Small intestine (tissue), 7 donors: ENCODE results near the gene TRIM24. TPM values are rescaled to one million over a fixed set of nuclear protein-coding genes. Genes with fewer than 3 reads are reported as not detected.

Experiments used
- DNase-seq, 2 donors: peaks; one replicate each; pipeline versions ENCODE4 v3.0.0 to v3.0.0-alpha.2; 2013
- FAIRE-seq: peaks from 2 replicates; lab custom pipeline; 2012; peaks lifted over from hg19 to GRCh38; lab: Jason Lieb, UNC
- H3K27ac ChIP-seq, 3 donors: one replicate each; pipeline ENCODE4 v1.5.1; 2013; ENCODE audit warnings: low read length in 2 of 3, mild to moderate bottlenecking in 2 of 3, control low read depth in 1 of 3, inconsistent platforms in 1 of 3, low read depth in 1 of 3, moderate library complexity in 1 of 3
- H3K27me3 ChIP-seq, 3 donors: one replicate each; pipeline ENCODE4 v1.6.1; 2013; ENCODE audit warnings: low read length in 3 of 3, inconsistent platforms in 1 of 3; ENCODE audit not compliant: control insufficient read depth in 3 of 3, insufficient read depth in 3 of 3
- H3K36me3 ChIP-seq, 3 donors: one replicate each; pipeline ENCODE4 v1.6.1; 2013; ENCODE audit warnings: low read length in 3 of 3, inconsistent platforms in 1 of 3, low read depth in 1 of 3, mild to moderate bottlenecking in 1 of 3, moderate library complexity in 1 of 3; ENCODE audit not compliant: control insufficient read depth in 3 of 3, insufficient read depth in 2 of 3
- H3K4me1 ChIP-seq, 3 donors: one replicate each; pipeline ENCODE4 v1.6.1; 2013; ENCODE audit warnings: low read length in 2 of 3, inconsistent platforms in 1 of 3, low read depth in 1 of 3, mild to moderate bottlenecking in 1 of 3, moderate library complexity in 1 of 3; ENCODE audit not compliant: control insufficient read depth in 3 of 3, insufficient read depth in 2 of 3
- H3K4me3 ChIP-seq, 3 donors: one replicate each; pipeline ENCODE4 v1.5.1; 2013; ENCODE audit warnings: low read length in 3 of 3, control low read depth in 1 of 3, inconsistent platforms in 1 of 3, low read depth in 1 of 3, mild to moderate bottlenecking in 1 of 3, moderate library complexity in 1 of 3
- H3K9me3 ChIP-seq, 2 donors: one replicate each; pipeline ENCODE4 v1.6.1; 2013; ENCODE audit warnings: low read depth in 1 of 2, low read length in 1 of 2; ENCODE audit not compliant: control insufficient read depth in 2 of 2, insufficient read depth in 1 of 2
- WGBS, 3 donors: extraction: QIAGEN DNeasy Blood & Tissue Kit; methylation state at CpG; one replicate each; pipeline ENCODE4 v1.1.7; 2013; 5-methylcytosine and 5-hydroxymethylcytosine counted together
- polyA plus RNA-seq, 4 donors: library from polyadenylated mRNA; stranded (reverse) in 3 of 4; unstranded in 1 of 4; fragments of 200-250 nt in 3 of 4; fragments of 120-200 nt in 1 of 4; gene quantifications; one replicate each; pipeline versions ENCODE4 v1.2.1 to v1.2.3, GENCODE V29; 2013
- donor health status: healthy with polysubstance abuse.
- donor health status: control.
- donor health status: control.
- donor health status: Bipolar disorder and iron deficiency.
- donor health status: healthy.

Gene TRIM24
- polyA plus RNA-seq, 4 donors, result 5.8 to 37.3 (median 9.8) TPM

DNA sequence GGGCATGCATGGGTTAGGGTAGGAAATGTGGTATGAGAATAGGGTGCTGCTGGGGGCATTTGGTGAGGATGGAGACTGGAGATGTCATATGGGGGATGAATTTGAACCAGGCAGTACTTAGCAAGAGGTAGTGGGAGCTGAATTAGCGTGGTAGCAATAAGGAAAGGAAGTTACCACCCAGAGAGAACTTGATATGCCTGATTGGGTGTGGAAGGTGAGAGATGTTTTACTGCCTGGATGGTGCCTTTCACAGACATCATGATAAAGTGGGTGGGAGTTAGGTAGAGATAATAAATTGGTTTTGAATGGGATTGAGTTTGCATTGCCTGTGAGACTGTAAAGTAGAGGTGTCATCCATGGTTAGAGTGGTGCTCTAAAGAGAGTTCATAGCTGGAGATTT is 46.7 kb downstream of the TRIM24 start:
- 0% methylated on average over 1 of the region's 1 CpG for WGBS, 3 donors
- H3K36me3 ChIP-seq, result peaks cover 0 to 38% (median 3%) of the 10 kb centered on the region in 3 donors
- H3K9me3 ChIP-seq, result peaks cover 0 to 9% of the 10 kb centered on the region in 2 donors
- peak overlapping the region in 1 of 3 donors; percentile 20 for H3K27ac ChIP-seq
- FAIRE-seq (no peak), DNase-seq (no peak)
- H3K4me3 ChIP-seq, result no peak overlapping the region
- no peaks in the 10 kb centered on the region for H3K27me3 ChIP-seq
- no peaks in the 10 kb centered on the region for H3K4me1 ChIP-seq

DNA sequence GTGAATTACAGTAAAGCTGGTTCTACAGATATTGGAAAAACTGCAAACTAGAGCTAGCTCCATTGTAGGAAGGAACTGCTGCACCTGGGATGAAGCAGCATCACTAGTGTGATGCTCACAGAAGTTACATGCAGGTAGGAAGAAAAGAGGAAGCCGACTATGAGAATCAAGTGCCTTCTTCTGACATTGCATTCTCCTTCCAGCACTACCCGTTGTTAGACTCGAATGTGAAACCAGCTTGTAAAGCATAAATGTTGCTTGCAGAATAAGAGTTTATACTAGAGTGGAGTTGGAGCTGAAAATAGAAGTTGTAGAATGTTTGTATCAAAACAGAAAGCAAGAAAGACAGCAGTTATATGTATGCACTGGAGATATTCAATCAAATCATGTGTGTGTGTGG is 49.9 kb downstream of the TRIM24 start:
- no peak overlapping the region for H3K4me3 ChIP-seq
- no peaks in the 10 kb centered on the region for H3K27me3 ChIP-seq
- WGBS, 3 donors, result 58 to 73% (median 61%) methylated on average over 3 of the region's 3 CpGs
- no peaks in the 10 kb centered on the region for H3K4me1 ChIP-seq
- no peak for DNase-seq
- no peak for FAIRE-seq
- H3K27ac ChIP-seq, result no peak overlapping the region
- peaks cover 0 to 27% of the 10 kb centered on the region in 2 donors for H3K9me3 ChIP-seq
- peaks cover 0 to 43% (median 3%) of the 10 kb centered on the region in 3 donors for H3K36me3 ChIP-seq

DNA sequence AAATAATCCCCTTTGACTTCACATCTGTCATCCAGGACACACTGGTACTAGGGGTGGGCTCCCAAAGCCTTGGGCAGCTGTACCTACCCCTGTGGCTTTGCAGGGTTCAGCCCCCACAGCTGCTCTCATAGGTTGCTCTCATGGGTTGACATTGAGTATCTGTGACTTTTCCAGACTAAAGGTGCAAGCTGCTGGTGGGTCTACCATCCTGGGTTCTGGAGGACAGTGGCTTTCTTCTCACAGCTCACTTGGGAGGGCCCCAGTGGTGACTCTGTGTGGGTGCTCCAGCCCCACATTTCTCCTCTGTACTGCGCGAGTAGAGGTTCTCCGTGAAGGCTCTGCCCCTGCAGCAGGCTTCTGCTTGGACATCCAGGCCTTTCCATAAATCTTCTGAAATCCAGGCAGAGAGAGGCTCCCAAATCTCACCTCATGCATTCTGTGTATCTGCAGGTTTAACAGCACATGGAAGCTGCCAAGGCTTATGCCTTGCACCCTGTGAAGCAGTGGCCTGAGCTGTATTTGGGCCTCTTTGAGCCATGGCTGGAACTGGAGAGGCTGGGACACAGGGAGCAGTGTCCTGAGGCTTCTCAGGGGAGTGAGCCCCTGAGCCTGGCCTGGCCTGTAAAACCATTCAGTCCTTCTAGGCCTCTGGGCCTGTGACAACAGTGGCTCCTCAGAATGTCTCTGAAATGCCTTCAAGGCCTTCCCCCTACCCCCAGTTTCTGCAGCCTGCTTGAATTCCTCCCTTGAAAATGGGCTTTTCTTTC is 52.2 kb downstream of the TRIM24 start:
- DNase-seq (no peak), FAIRE-seq (no peak)
- H3K36me3 ChIP-seq, result peaks cover 0 to 52% (median 4%) of the 10 kb centered on the region in 3 donors
- H3K27ac ChIP-seq, result no peak overlapping the region
- WGBS, 3 donors, result 94 to 96% (median 96%) methylated on average over 3 of the region's 3 CpGs
- no peaks in the 10 kb centered on the region for H3K4me1 ChIP-seq
- no peaks in the 10 kb centered on the region for H3K27me3 ChIP-seq
- no peak overlapping the region for H3K4me3 ChIP-seq
- peaks cover 0 to 37% of the 10 kb centered on the region in 2 donors for H3K9me3 ChIP-seq

DNA sequence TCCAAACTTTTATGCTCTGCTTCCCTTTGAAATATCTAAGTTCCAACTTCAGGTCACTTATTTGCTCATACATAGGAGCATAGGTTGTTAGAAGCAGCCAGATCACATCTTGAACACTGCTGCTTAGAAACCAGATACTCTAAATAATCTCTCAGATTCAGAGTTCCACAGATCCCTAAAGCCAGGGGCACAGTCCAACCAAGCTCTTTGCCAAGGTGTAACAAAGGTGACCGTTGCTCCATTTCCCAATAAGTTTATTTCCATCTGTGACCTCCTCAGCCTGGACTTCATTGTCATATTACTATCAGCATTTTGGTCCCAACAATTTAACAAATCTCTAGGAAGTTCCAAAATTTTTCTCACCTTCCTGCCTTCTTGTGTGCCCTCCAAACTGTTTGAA is 52.8 kb downstream of the TRIM24 start:
- WGBS, 3 donors, result 44 to 81% (median 67%) methylated on average over 1 of the region's 1 CpG
- Histone ChIP-seq H3K27ac (no peak overlapping the region), H3K9me3 (peaks cover 0 to 37% of the 10 kb centered on the region in 2 donors), H3K27me3 (no peaks in the 10 kb centered on the region), H3K4me3 (no peak overlapping the region), H3K4me1 (no peaks in the 10 kb centered on the region), H3K36me3 (peaks cover 0 to 50% (median 5%) of the 10 kb centered on the region in 3 donors)
- DNase-seq (peak; percentile 23 to 59), FAIRE-seq (no peak)

DNA sequence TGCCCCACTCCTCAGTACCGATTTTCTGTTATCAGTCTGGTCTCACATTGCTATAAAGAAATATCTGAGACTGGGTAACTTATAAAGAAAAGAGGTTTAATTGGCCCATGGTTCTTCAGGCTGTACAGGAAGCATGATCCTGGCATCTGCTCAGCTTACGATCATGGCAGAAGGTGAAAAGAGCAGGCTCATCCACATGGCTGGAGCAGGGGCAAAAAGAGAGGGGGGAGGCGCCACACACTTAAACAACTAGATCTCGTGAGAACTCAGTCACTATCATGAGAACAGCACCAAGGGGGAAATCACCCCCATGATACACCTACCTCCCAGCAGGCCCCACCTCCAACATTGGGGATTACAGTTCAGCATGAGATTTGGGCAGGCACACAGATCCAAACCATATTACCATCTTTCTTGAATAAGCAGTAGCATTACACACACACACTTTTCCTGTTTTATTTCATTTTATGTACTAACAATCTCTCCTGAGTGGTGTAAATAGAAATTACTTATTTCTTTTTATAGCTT is 53.3 kb downstream of the TRIM24 start:
- Histone ChIP-seq H3K36me3 (peaks cover 0 to 49% (median 5%) of the 10 kb centered on the region in 3 donors), H3K9me3 (peaks cover 0 to 37% of the 10 kb centered on the region in 2 donors), H3K4me3 (no peak overlapping the region), H3K27ac (no peak overlapping the region), H3K4me1 (no peaks in the 10 kb centered on the region), H3K27me3 (no peaks in the 10 kb centered on the region)
- DNase-seq (no peak), FAIRE-seq (no peak)
- 93 to 98% (median 94%) methylated on average over 4 of the region's 4 CpGs for WGBS, 3 donors

DNA sequence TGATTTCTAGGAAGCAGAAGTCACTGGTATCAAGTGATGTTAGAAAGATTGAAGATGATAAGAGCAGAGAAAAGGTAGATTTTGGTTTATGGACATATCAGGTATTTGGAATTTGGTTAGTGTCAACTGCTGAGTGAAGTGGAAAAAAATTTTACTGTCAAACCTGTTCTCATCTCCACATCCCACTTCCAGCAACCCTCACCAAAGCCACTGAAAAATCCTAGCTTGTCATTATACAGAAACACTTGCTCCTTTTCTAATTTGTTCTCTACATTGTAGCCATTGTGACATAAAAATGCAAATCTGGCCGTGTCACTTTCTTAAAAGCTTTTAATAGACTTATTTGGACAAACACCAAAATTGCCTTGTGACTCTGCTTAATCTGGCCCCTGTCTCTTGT is 54.0 kb downstream of the TRIM24 start:
- H3K27ac ChIP-seq, result no peak overlapping the region
- DNase-seq, result no peak

DNA sequence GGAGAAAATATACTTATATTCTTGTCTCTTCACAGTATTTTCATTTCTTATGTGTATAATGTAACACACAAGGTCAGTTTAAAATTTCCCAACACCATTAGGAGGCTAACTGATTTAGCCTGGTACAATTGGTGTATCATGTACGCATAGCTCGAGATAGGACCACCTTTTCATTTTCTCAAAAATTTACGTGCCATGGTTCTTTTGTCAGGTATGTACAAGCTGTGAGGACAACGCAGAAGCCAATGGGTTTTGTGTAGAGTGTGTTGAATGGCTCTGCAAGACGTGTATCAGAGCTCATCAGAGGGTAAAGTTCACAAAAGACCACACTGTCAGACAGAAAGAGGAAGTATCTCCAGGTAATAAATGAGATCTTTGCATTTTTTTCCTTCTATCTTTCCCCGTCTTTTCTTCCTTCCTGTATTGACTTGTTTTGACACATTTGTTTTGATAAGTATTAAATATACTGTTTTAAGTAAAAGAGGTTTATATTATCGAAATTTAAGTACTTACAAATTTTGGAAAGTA is 55.0 kb downstream of the TRIM24 start:
- peaks cover 0 to 40% of the 10 kb centered on the region in 2 donors for H3K9me3 ChIP-seq
- no peak overlapping the region for H3K27ac ChIP-seq
- peaks cover 2 to 44% (median 5%) of the 10 kb centered on the region in 3 donors for H3K36me3 ChIP-seq
- FAIRE-seq, result no peak
- peak in 1 of 2 donors; percentile 16 for DNase-seq
- H3K27me3 ChIP-seq, result no peaks in the 10 kb centered on the region
- H3K4me1 ChIP-seq, result no peaks in the 10 kb centered on the region
- WGBS, 3 donors, result 66 to 80% (median 77%) methylated on average over 7 of the region's 7 CpGs
- no peak overlapping the region for H3K4me3 ChIP-seq

More for the DNA sequence above, 54.0 kb downstream of the TRIM24 start:
- Histone ChIP-seq H3K4me1 (no peaks in the 10 kb centered on the region), H3K36me3 (peaks cover 0 to 47% (median 5%) of the 10 kb centered on the region in 3 donors), H3K4me3 (no peak overlapping the region), H3K9me3 (peaks cover 0 to 37% of the 10 kb centered on the region in 2 donors), H3K27me3 (no peaks in the 10 kb centered on the region)
- WGBS, 3 donors, result 63 to 81% (median 67%) methylated on average over 1 of the region's 1 CpG
- no peak for FAIRE-seq

DNA sequence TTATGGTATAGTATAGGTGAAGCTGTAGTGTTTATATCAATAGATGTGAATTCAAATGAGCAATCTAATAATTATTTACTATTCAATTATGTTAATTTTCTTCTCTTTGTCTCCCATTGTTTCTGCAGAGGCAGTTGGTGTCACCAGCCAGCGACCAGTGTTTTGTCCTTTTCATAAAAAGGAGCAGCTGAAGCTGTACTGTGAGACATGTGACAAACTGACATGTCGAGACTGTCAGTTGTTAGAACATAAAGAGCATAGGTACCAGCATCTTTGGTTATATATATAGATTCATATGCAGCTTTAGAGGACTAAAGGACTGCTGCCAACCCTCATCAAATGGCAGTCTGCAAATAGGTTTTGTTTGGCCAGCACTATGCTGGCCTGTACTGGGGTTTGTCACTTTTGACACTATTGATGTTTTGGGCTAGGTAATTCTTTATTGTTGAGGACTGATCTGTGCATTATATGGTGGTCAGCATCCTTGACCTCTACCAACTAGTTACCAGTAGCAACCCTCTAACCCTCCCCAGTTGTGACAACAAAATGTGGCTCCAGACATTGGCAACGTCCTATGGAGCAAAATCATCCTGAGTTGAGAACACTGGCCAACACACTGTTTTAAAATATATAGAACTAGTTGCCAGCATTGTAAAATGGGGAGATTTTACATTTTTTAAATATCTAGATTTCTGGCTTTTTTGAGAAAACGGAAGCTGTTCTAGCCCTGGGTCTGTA is 59.2 kb downstream of the TRIM24 start:
- H3K36me3 ChIP-seq, result peaks cover 4 to 36% (median 5%) of the 10 kb centered on the region in 3 donors

More for the DNA sequence above, 59.2 kb downstream of the TRIM24 start:
- DNase-seq (no peak), FAIRE-seq (no peak)
- Histone ChIP-seq H3K27me3 (no peaks in the 10 kb centered on the region), H3K27ac (no peak overlapping the region), H3K4me3 (no peak overlapping the region), H3K9me3 (peaks cover 0 to 17% of the 10 kb centered on the region in 2 donors), H3K4me1 (no peaks in the 10 kb centered on the region)
- 96 to 98% (median 96%) methylated on average over 4 of the region's 4 CpGs for WGBS, 3 donors
